ENCODE data around the gene TMEM236.
"Not testable (repeated sequence)": the region's sequence is repeated elsewhere in the genome, so short reads cannot be mapped to it uniquely, and the experiment has no call there.

Gene TMEM236

GRCh38 chr10:17751781-17752445, at the start of gene TMEM236:
TSS of gene TMEM236 (plus strand) at chr10:17752201. CDS start at chr10:17752296, 95 bp downstream.
- no peak for DNase-seq

- DNase-seq, result no peak
Measured at GRCh38 chr10:17703706-17704105, 48.3 kb upstream of the TMEM236 start.

- no peak for DNase-seq
Measured at GRCh38 chr10:17708821-17709220, 43.2 kb upstream of the TMEM236 start.

- no peak for DNase-seq
Measured at GRCh38 chr10:17709492-17709891, 42.5 kb upstream of the TMEM236 start.

GRCh38 chr10:17710181-17710580, 41.8 kb upstream of the TMEM236 start:
- DNase-seq, result no peak

- no peak for DNase-seq
Measured at GRCh38 chr10:17712053-17712452, 39.9 kb upstream of the TMEM236 start.

GRCh38 chr10:17712717-17713471, 39.1 kb upstream of the TMEM236 start:
- DNase-seq, result peak in 15 of 51 donors; percentile 3 to 33 (median 13)

GRCh38 chr10:17713758-17714157, 38.2 kb upstream of the TMEM236 start:
- no peak for DNase-seq

- no peak for DNase-seq
Measured at GRCh38 chr10:17716161-17716560, 35.8 kb upstream of the TMEM236 start.

- DNase-seq, result not testable (repeated sequence)
Measured at GRCh38 chr10:17722317-17723014, 29.5 kb upstream of the TMEM236 start.

GRCh38 chr10:17725703-17726102, 26.3 kb upstream of the TMEM236 start:
- DNase-seq, result no peak

- DNase-seq, result no peak
Measured at GRCh38 chr10:17729630-17730029, 22.4 kb upstream of the TMEM236 start.

GRCh38 chr10:17730667-17731066, 21.3 kb upstream of the TMEM236 start:
- no peak for DNase-seq

GRCh38 chr10:17731331-17732020, 20.5 kb upstream of the TMEM236 start:
- DNase-seq, result no peak

- no peak for DNase-seq
Measured at GRCh38 chr10:17733620-17734019, 18.4 kb upstream of the TMEM236 start.

- DNase-seq, result no peak
Measured at GRCh38 chr10:17734432-17735080, 17.4 kb upstream of the TMEM236 start.

GRCh38 chr10:17735166-17735941, 16.6 kb upstream of the TMEM236 start:
- DNase-seq, result peak in 1 of 51 donors; percentile 2

GRCh38 chr10:17736223-17736622, 15.8 kb upstream of the TMEM236 start:
- no peak for DNase-seq

GRCh38 chr10:17737027-17737965, 14.7 kb upstream of the TMEM236 start:
- DNase-seq, result peak in 13 of 51 donors; percentile 4 to 54 (median 13)

All from hypothalamus (tissue), 51 donors.